ENCODE data around the gene OPN4.

Gene OPN4

GRCh38 chr10:86662186-86663045, 8.1 kb downstream of the OPN4 start:
- DNase-seq, result no peak

DNA sequence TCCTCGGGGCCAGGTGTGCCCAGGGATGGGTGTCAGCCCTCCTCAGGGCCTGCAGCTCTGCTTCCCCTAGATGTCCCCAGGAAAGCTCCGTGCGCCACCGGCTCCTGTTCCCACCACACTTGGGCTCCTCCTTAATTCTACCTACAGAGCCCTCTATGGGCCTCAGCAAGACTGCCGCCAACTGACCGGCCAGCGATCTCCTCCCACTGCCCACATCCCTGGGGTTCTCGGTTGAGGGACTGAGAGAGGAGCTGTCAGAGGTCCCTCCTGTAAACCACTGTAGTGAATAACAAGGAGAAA, 8.6 kb downstream of the OPN4 start:
- DNase-seq, result no peak

GRCh38 chr10:86663576-86664339, 9.4 kb downstream of the OPN4 start:
- no peak for DNase-seq

GRCh38 chr10:86664341-86665217, 10.2 kb downstream of the OPN4 start:
- DNase-seq, result no peak

GRCh38 chr10:86665218-86665607, 10.9 kb downstream of the OPN4 start:
- no peak for DNase-seq

DNA sequence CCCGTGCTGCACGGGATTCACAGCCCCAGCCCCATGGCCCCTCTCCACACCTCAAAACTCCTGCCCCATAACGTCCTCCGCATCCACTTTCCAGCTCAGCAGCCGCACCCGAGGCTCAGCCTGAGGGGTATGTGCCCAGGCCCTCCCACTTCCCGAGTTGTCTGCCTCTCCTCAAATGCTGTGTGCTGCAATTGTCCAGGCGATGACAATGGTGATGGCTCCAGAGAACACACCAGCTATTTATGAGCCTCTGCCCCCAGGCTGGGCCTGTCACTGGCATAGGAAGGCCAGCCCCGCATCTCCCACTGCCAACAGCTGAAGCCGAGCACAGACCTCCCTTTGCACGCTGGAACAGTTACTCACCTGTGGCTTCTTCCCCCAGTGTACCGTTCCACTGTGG, 11.5 kb downstream of the OPN4 start:
- no peak for DNase-seq

DNA sequence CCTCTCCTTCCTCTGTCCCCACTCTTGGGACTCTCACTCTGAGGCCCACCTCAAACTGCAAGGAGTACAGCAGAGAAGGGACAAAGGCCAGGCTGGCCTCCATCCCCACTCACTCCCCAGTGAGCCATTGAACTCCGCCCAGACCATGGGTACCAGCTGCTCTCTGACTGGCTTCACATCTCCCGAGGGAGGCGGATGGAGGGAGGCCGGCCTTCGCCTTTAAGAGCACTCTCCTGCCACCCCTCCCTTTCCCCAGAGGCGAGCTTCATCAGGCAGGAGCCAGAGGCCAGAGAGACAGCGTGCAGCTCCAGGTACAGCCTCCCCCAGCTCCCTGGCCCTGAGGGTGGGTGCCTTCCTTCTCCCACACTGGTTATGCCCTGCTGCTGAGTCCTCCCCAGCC, 12.2 kb downstream of the OPN4 start:
- no peak for DNase-seq

GRCh38 chr10:86667421-86668181, 13.3 kb downstream of the OPN4 start:
- DNase-seq, result no peak

DNA sequence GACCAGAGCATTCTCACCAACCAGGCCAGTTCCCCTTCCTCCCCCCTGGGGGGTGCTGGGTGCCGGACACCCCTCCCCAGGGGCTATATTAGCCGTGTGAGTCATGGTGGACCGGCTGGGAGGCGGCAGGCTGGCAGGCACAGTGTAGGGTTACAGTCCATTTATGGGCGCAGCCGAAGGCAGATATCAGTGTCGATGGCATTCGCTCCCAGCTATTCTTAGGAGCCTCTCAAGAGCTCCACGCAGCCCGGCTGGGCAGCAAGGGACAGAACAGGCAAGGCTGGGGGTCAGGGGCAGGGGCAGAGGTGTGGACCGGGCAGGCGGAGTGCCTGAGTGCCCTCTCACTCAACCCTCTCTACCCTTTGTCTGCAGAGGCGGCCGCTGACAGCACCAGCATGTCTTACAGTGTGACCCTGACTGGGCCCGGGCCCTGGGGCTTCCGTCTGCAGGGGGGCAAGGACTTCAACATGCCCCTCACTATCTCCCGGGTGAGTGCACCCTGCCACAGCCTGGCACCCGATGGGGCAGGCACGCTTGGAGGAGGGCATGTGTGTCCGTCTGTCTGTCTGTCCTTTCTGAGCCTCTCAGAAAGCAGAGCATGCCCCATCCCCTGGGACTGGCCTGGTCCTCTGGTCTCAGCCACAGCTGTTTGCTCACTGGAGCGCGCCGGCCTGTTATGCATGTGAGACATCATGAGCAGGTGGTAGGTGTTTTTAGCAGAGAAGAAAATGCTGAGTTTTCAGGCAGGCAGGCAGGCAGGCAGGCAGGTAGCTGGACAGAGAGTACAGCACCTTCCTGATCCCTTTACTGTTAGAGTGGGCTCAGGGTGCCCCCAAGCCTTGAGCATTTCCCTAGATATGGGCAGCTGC, 14.2 kb downstream of the OPN4 start, which contains the start of gene LDB3:
LDB3 (plus strand) TSS at position 215 of the 869 bp plus-strand sequence; CDS start at position 396, 181 bp downstream.
- no peak for DNase-seq

DNA sequence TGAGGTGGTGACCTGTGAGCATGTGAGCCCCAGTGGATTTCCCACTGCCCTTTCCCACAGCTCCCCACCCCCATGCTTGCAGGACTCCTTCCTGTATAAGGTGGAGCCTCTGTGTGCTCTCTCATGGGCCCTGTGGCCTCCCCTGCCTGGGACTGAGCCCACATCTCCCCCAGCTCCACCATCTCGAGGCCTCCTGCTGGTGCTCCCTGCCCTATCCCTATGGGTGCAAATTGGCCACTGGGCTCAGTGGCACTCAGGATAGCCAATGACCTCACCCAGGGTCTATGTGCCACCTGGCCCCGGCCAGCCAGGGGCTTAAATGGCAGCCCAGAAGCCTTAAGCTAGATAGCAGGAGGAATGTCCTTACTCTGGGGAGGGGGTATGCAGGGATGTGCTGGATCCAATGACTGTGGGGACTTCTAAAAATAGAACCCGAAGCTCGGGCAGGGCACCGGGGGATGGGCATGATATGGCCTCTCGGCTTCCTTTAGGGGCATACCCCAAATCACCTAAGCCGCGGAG, 16.0 kb downstream of the OPN4 start:
- DNase-seq, result no peak

DNA sequence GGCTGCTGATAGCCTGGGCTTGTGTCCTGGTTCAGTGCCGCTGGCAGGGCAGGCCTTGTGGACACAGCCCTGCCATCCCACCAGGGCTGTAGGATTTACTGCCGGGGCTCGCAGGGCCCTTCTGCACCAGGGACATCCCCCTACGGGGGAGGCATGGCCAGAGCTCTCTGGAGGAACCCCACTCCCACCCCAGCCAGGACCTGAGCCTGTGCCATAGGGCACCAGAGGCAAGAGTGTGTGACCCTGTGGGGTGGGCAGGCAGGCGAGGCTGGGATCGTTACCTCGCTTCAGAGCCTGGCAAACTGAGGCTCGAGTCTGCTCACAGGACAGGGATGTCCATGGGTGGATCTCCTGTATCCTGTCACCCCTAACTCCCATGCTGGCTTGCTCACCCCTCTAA, 16.5 kb downstream of the OPN4 start:
- DNase-seq, result no peak

DNA sequence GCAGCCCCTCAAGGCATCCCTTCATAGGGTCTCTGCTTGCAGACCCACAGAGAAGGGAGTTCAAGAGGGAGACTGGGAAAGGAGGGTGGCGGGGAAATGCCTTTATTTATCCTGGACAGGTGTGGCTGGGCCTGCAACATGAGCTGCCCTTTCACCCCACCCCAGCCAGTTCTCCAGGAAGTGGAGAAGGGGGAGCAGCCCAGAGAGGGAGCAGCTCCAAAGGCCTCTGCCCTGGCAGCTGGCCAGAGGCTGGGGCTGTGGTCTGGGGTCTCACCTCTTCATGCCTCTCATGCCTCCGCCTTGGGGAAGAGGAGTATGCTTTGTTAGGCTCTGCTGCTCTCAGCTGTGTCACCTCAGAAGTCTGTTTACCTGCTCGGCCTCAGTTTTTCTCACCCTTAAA, 17.1 kb downstream of the OPN4 start:
- DNase-seq, result no peak

GRCh38 chr10:86671985-86672710, 17.8 kb downstream of the OPN4 start:
- no peak for DNase-seq

- no peak for DNase-seq
These were observed 19.0 kb downstream of the OPN4 start for GRCh38 chr10:86673216-86673826.

- DNase-seq, result no peak
These were observed 19.7 kb downstream of the OPN4 start for GRCh38 chr10:86673827-86674581.

DNA sequence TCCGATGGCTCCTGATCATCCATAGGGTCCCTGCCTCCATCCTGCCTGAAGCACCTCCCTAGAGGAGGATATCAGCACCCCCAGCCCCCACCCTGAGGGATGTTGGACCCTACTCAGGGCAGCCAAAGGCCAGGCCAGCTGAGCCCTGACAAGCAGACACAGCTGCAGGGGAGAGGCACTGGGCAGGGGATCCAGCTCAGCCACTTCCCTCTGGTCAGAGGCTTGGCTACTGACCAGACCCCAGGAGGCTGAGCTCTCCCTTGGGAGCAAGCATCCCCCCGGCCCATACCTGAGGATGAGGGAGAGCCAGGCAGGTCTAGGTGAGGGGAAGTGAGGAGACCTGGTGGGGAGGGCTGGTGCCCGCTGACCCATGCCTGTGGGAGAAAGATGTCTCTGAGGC, 20.6 kb downstream of the OPN4 start:
- DNase-seq, result no peak

- no peak for DNase-seq
These were observed 23.0 kb downstream of the OPN4 start for GRCh38 chr10:86677374-86677773.

DNA sequence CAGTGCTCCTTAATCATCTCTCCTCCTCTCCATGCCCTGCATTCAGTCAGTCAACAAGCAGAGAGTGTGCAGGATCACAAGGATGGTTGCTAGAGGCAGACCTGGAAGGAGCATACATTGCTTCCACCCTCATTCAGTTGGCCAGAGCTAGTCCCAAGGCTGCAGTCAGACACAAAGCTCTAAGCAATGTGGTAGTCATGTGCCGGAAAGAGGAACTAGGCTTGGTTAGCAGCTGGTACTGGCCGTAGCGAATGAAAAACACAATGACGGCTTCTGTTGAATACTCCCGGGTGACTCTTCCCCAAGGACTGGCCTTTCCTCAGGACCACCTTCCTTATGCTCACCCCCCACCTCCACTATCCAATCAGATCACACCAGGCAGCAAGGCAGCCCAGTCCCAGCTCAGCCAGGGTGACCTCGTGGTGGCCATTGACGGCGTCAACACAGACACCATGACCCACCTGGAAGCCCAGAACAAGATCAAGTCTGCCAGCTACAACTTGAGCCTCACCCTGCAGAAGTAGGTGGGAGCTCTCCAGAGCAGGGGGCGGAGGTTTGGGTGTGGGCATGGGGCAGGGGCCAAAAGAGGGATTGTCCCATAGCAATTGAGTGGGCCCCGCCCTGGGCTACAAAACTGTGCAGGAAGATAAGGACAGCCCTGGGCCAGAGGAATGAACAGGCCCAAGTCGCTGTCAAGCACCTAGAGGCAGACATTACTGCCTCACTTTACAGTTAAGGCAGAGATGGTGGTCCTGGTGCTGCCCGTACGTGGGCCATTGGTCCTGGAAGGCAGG, 24.8 kb downstream of the OPN4 start:
- no peak for DNase-seq

Measured in HCEC 1CT (cell line).